HG03457 (cell line): Measurements from ENCODE around the gene FLAD1.
"Not testable (repeated sequence)": the region's sequence is repeated elsewhere in the genome, so short reads cannot be mapped to it uniquely, and the experiment has no call there.

Experiments
- ATAC-seq: cut with Tn5 transposase; IDR thresholded peaks from one replicate; pipeline ENCODE4 v1.9.1; 2021; ENCODE audit warnings: moderate number of reproducible peaks; ENCODE audit not compliant: unreplicated experiment

The FLAD1 gene

DNA sequence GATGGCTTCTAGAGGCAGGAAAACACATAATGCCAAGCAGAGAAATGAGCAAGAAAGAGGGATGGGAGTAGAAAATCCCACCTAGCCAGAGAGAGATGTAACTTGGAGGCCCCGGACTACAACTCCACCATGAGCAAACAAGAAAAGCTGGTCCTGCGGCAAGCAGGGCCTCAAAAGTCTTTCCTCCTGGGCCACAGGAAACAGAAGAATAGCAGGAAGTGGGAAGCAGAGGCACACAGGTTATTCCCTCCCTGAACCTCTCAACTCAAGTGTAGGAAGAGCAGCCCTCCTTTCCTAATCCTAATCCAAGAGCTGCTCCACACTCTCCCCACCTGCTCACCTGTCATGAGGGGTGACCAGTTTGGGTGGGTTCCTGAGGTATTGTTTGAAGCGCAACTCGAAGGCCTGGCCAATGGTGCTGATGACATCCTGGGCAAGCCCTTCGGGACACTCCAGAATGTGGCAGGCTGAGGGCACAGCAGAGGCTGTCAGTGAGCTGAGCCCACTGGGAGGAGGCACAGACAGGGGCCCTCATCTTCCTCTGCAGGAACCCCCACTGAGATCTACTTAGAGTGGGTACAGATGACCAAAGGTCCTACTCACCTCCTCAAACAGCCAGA is 15.7 kb upstream of the FLAD1 start:
- ATAC-seq, result no peak

DNA sequence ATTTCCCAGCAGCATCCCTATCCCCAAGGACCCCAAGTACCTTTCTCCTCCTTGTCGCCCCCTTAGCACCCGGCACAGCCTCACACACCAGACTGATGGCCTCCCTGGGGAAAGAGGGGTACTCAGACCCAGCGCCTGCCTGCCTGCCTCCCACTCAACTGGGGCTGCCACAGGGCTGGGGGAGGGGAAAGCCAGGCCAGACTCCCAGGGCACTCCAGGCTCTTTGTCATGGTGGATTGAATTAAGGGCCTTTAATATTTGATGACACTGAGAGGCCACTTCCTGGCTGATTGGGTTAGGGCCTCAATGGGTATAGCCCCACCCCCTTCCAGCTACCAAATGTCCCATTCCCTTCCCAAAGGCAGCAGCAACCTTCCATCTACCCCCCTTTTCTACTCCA is 14.4 kb upstream of the FLAD1 start:
- no peak for ATAC-seq

DNA sequence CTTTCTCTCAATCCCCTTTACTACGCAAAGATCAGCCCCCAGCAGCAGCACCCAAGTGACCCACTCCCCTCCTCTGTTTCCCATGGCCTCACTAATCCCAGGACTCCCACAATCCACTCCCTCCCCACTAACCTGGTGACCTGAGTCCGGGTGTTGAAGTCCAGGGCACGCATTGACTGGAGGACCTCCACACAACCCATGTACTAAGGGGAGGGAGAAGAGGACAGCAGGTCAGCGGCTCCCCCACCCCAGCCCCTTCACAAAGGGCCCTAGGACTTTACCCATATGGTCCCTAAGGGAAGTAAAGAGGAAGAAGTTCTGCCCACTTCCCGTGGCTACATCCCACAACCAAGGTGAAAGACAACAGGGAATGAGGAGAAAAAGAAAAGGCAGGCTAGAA is 13.9 kb upstream of the FLAD1 start:
- no peak for ATAC-seq

GRCh38 chr1:154969860-154970452 is 13.2 kb upstream of the FLAD1 start:
- ATAC-seq, result no peak

- no peak for ATAC-seq
Measured at GRCh38 chr1:154970631-154971340, 12.4 kb upstream of the FLAD1 start, which contains the start of gene SHC1. Gene SHC1 (minus strand): TSS chr1:154970747. CDS start chr1:154970526, 221 bp downstream.

- ATAC-seq, result no peak
Measured at GRCh38 chr1:154971341-154971998, 11.7 kb upstream of the FLAD1 start.

- no peak for ATAC-seq
Measured at GRCh38 chr1:154972213-154972516, 11.0 kb upstream of the FLAD1 start.

- ATAC-seq, result no peak
Measured at GRCh38 chr1:154972517-154973343, 10.4 kb upstream of the FLAD1 start.

- ATAC-seq, result no peak
Measured at GRCh38 chr1:154973344-154974101, 9.6 kb upstream of the FLAD1 start.

- peak; percentile 66 for ATAC-seq
Measured at GRCh38 chr1:154974102-154974807, 8.9 kb upstream of the FLAD1 start, which contains the start of gene CKS1B. Gene CKS1B (plus strand): TSS chr1:154974681. CDS start chr1:154974746, 65 bp downstream.

DNA sequence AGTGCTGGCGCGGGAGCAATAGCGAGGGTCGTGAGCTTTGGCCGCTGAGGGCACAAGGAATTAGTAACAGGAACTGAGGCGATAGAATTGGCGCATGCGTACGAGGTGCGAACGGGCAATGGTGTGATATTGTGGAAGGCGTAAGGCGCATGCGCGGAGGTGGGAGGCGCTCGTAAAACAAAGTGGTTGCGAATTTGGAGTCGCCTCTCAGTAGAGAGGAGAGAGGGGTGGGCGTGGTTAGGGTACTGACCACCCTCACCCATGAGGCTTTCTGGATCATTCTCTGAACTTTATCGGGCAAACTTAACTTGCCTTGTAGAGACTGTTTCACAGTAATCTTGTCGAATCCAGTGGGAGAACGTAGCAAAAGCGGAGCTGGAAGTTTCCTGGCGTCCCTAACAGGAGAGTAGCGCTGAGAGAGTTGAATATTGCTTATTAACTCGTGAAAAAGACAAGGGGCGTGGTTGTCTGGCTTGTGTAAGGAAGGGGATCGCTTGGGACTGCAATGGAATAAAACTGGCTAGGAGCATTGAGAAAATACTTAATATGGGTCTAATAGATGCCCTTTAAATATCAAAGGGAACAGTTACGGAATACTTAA is 8.2 kb upstream of the FLAD1 start:
- ATAC-seq, result peak; percentile 30

DNA sequence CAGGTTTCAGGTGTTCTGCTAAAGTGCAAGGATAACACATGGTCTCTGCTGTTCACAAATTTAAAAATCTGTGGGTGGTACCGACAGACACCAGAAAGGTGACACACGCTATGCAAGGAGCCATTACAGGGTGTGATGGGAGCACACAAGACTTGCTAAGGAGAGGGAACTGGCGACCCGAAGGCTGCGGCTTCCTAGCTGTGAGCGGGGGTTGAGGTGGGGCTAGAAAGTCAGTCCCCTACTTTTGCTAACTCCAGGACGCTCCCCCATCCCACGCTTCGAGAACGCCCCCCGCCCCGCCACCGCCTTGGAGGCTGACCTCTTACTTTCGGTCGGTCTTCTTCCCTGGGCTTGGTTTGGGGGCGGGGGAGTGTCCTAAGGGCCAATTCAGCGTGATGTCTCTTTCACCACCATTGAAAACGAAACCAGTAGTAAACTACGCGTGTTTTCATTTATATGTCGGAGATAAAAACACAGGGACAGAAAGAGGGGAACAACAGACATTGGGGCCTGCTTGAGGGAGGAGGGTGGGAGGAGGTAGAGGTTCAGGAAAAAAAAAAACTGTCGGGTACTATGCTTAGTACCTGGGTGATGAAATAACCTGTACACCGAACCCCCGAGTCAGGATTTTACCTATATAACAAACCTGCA is 7.6 kb upstream of the FLAD1 start:
- no peak for ATAC-seq

DNA sequence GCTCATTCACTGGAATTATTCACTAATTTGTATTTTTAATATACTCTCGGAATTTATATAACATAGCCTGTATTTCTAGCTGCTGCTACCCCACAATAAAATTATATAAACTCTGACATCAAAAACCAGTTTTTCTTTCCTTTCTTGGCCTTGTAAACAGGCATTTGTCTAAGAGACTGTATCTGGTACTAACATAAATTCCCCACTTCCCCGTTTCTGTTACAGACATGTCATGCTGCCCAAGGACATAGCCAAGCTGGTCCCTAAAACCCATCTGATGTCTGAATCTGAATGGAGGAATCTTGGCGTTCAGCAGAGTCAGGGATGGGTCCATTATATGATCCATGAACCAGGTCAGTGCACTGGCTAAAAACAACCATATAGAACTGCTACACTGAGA is 5.4 kb upstream of the FLAD1 start:
- not testable (repeated sequence) for ATAC-seq

DNA sequence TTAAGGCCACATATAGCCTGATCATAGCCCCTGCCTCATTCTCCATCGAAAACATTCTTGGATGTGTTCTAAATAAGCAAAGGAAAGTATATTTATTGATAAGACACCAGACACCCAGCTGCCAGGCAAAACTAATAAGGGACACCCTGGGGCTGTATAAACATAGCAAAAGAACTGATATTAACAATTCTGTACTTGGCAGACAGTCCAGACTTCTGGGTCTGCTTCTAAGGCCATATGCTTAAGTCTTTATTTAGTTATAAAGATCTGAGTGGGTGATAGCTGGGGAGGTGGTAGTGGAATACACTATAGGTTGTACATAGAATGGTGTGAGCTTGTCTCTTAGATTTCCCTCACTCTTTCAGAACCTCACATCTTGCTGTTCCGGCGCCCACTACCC is 4.8 kb upstream of the FLAD1 start:
- ATAC-seq, result no peak

DNA sequence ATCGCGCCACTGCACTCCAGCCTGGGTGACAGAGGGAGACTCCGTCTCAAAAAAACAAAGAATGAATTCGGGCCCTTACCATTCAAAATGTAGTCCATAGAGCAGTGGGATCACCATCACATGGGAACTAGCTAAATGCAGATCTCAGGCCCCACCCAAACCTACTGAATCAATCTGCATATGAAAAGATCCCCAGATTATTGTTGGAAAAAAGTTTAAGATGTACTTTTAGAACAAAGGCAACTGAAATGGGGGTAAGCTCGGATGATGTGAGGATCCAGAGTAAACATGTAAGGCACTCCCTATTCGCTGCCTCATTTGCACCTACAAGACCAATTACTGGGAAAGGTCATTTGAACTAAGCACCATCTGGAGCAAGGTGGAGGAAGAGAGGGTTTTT is 803 bp upstream of the FLAD1 start:
- no peak for ATAC-seq

- no peak for ATAC-seq
Measured at GRCh38 chr1:154983776-154984466, 777 bp downstream of the FLAD1 start.

GRCh38 chr1:154986736-154987135 is 3.6 kb downstream of the FLAD1 start:
- not testable (repeated sequence) for ATAC-seq

- ATAC-seq, result no peak
Measured at GRCh38 chr1:154987326-154987725, 4.2 kb downstream of the FLAD1 start.
